Pulmonary artery endothelial cell (primary cell): Measurements from ENCODE around the gene SETD9. TPM values are rescaled to one million over a fixed set of nuclear protein-coding genes. Genes with fewer than 3 reads are reported as not detected.

Source experiments
- DNase-seq: peaks from one replicate; pipeline ENCODE4 v3.0.0-alpha.2; 2011; ENCODE audit warnings: low read depth, low spot score
- total RNA-seq: library from RNA; depleted of rRNA; stranded (reverse); fragments of >200 nt; gene quantifications from 2 replicates; pipeline ENCODE4 v1.2.3, GENCODE V29; 2014

The SETD9 gene
- 6.5 and 15.6 TPM in 2 replicates for total RNA-seq

- peak; percentile 90 for DNase-seq
Observed at GRCh38 chr5:56909294-56910209, at the start of gene SETD9. Gene SETD9, plus strand, starts transcription at chr5:56909596. Its CDS starts 50 bp downstream, at chr5:56909646.

GRCh38 chr5:56861893-56862485 is 47.4 kb upstream of the SETD9 start:
- DNase-seq, result no peak

- DNase-seq, result no peak
Observed at GRCh38 chr5:56862909-56863308, 46.5 kb upstream of the SETD9 start.

GRCh38 chr5:56871777-56872176 is 37.6 kb upstream of the SETD9 start:
- no peak for DNase-seq

GRCh38 chr5:56873056-56873455 is 36.3 kb upstream of the SETD9 start:
- DNase-seq, result no peak

- no peak for DNase-seq
Observed at GRCh38 chr5:56876327-56876726, 33.1 kb upstream of the SETD9 start.

GRCh38 chr5:56881571-56881970 is 27.8 kb upstream of the SETD9 start:
- DNase-seq, result no peak

GRCh38 chr5:56893251-56893951 is 16.0 kb upstream of the SETD9 start:
- DNase-seq, result no peak

- no peak for DNase-seq
Observed at GRCh38 chr5:56896763-56897162, 12.6 kb upstream of the SETD9 start.

GRCh38 chr5:56898213-56898612 is 11.2 kb upstream of the SETD9 start:
- no peak for DNase-seq

- no peak for DNase-seq
Observed at GRCh38 chr5:56900395-56900794, 9.0 kb upstream of the SETD9 start.

- no peak for DNase-seq
Observed at GRCh38 chr5:56900858-56901578, 8.4 kb upstream of the SETD9 start.

- no peak for DNase-seq
Observed at GRCh38 chr5:56908942-56909293, 478 bp upstream of the SETD9 start.

GRCh38 chr5:56910210-56910965 is 992 bp downstream of the SETD9 start:
- no peak for DNase-seq

GRCh38 chr5:56913766-56914165 is 4.4 kb downstream of the SETD9 start:
- DNase-seq, result no peak

GRCh38 chr5:56914678-56915077 is 5.3 kb downstream of the SETD9 start:
- no peak for DNase-seq

GRCh38 chr5:56917534-56917933 is 8.1 kb downstream of the SETD9 start:
- DNase-seq, result no peak

GRCh38 chr5:56918054-56918453 is 8.7 kb downstream of the SETD9 start:
- DNase-seq, result no peak

GRCh38 chr5:56919942-56920662 is 10.7 kb downstream of the SETD9 start:
- DNase-seq, result no peak

- DNase-seq, result no peak
Observed at GRCh38 chr5:56922922-56923321, 13.5 kb downstream of the SETD9 start.
